ENCODE data around the gene TMA7B.

DNA sequence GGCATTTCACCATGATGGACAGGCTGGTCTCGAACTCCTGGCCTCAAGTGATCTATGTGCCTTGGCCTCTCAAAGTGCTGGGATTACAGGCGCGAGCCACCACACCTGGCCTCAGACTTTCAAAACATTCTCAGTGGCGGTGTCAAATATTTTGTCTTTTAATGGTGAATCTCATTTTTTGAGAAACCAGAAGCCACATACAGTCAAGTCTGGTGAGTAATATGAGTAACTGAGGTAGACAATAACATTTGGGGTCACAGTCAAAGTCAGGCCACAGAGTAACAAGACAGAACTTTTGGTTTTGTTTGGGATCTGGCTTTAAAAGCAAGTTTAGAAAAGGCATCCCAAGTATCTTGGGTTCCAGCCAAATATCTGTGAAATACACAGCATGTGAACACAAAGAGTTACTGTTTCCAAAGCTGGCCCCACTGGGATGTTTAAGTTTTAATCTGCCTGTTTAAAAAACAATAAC is 5.6 kb upstream of the TMA7B start:
- no peak for TF ChIP-seq POLR2A (IDR thresholded peaks at IDR 0.05; ENCODE audit: low read depth, low read length)
- TF ChIP-seq, protein P1, sequence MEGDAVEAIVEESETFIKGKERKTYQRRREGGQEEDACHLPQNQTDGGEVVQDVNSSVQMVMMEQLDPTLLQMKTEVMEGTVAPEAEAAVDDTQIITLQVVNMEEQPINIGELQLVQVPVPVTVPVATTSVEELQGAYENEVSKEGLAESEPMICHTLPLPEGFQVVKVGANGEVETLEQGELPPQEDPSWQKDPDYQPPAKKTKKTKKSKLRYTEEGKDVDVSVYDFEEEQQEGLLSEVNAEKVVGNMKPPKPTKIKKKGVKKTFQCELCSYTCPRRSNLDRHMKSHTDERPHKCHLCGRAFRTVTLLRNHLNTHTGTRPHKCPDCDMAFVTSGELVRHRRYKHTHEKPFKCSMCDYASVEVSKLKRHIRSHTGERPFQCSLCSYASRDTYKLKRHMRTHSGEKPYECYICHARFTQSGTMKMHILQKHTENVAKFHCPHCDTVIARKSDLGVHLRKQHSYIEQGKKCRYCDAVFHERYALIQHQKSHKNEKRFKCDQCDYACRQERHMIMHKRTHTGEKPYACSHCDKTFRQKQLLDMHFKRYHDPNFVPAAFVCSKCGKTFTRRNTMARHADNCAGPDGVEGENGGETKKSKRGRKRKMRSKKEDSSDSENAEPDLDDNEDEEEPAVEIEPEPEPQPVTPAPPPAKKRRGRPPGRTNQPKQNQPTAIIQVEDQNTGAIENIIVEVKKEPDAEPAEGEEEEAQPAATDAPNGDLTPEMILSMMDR (conservative IDR thresholded peaks at IDR 0.05; ENCODE audit: low read depth, low read length), result no peak
- TF ChIP-seq RFX5 (IDR thresholded peaks at IDR 0.05; ENCODE audit: low read depth, low read length), result no peak
- TF ChIP-seq CHD1 (IDR thresholded peaks at IDR 0.05; ENCODE audit: low read depth, low read length), result no peak
- no peak for TF ChIP-seq RCOR1 (IDR thresholded peaks at IDR 0.05; ENCODE audit: insufficient replicate concordance, low read length)
